Neural crest cell (in vitro differentiated cells): Measurements from ENCODE around the gene NDUFS2. TPM values are rescaled to one million over a fixed set of nuclear protein-coding genes. Genes with fewer than 3 reads are reported as not detected.

Experiments used
- DNase-seq: peaks from one replicate; pipeline ENCODE4 v3.0.0; 2021; ENCODE audit warnings: low read depth, mixed read lengths, low spot score
- H3K27ac Mint-ChIP-seq: one replicate; pipeline ENCODE4 v1.8.0; 2021; ENCODE audit warnings: mild to moderate bottlenecking, mixed read lengths; ENCODE audit not compliant: unreplicated experiment
- H3K27me3 Mint-ChIP-seq: 2 replicates; pipeline ENCODE4 v1.8.0; 2021; ENCODE audit warnings: low read depth, mild to moderate bottlenecking, mixed read lengths
- H3K36me3 Mint-ChIP-seq: 2 replicates; pipeline ENCODE4 v1.8.0; 2021; ENCODE audit warnings: low read depth, mild to moderate bottlenecking, mixed read lengths
- H3K4me1 Mint-ChIP-seq: 2 replicates; pipeline ENCODE4 v1.8.0; 2021; ENCODE audit warnings: mixed read lengths
- H3K4me3 Mint-ChIP-seq: one replicate; pipeline ENCODE4 v1.8.0; 2021; ENCODE audit warnings: mild to moderate bottlenecking, mixed read lengths
- H3K9me3 Mint-ChIP-seq: 2 replicates; pipeline ENCODE4 v1.8.0; 2021; ENCODE audit warnings: mixed read lengths
- total RNA-seq: library from RNA; stranded (reverse); gene quantifications from 2 replicates; pipeline ENCODE4 v1.2.1, GENCODE V29; 2021
- TF ChIP-seq, protein P1 (sequence below): fragments of 200-600 bp; sonication (generic); conservative IDR thresholded peaks from 2 replicates; pipeline ENCODE4 v1.5.0; 2021; ENCODE audit warnings: antibody characterized with exemption, mild to moderate bottlenecking

NDUFS2 gene
- total RNA-seq, 1 donor from 2014 or later = 106 TPM

DNA sequence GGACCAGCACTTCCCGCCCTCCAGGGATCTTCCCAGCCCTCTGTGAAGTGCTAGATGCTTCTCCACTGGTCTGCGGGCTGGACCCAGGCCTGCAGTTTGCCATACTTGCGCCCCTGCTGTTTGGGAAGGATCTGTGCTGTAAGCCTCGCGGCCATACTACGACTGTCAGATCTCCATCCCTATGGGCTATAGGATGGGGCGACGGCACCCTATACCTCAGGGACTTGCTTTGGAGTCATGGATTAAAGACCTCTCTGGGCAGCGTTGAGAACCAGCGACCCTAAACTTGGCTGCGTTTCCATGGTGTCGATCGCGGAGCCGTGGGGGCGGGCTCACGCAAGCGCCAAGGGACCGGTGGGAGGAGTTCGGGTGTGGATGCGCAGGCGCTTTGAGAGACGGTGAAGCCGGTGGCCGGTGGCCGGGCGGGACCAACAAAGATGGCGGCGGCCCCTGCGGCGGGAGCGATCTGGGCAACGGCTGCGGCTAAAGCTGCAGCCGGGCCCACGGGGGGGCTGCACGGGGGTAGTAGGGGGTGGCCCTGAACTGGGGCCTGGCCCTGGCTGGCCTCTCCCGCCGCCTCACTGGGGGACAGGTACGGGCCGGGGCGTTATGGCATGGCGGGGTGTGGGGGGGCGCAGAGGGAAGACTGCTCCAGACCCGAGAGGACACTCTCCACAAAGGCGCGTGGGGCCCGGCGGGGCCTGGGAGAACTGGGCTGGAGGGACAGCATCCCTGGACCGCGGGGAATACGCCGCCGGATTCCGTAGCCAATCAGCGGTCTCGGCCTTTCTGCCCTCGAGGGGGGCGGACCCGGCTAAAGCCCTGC lies 42.9 kb upstream of the NDUFS2 start, which contains the start of gene USP21:
TSS of gene USP21 (plus strand) at position 414 of the 826 bp plus-strand sequence. CDS start 1,141 bp downstream, outside the sequence.
- peaks cover 42% of the 10 kb centered on the region for H3K4me1 Mint-ChIP-seq
- H3K36me3 Mint-ChIP-seq = peaks cover 5% of the 10 kb centered on the region
- TF ChIP-seq, protein P1, sequence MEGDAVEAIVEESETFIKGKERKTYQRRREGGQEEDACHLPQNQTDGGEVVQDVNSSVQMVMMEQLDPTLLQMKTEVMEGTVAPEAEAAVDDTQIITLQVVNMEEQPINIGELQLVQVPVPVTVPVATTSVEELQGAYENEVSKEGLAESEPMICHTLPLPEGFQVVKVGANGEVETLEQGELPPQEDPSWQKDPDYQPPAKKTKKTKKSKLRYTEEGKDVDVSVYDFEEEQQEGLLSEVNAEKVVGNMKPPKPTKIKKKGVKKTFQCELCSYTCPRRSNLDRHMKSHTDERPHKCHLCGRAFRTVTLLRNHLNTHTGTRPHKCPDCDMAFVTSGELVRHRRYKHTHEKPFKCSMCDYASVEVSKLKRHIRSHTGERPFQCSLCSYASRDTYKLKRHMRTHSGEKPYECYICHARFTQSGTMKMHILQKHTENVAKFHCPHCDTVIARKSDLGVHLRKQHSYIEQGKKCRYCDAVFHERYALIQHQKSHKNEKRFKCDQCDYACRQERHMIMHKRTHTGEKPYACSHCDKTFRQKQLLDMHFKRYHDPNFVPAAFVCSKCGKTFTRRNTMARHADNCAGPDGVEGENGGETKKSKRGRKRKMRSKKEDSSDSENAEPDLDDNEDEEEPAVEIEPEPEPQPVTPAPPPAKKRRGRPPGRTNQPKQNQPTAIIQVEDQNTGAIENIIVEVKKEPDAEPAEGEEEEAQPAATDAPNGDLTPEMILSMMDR = no peak
- H3K27me3 Mint-ChIP-seq = no peaks in the 10 kb centered on the region
- H3K9me3 Mint-ChIP-seq = no peaks in the 10 kb centered on the region
- peak within 1 kb of the TSS; percentile 87 for H3K27ac Mint-ChIP-seq
- peak; percentile 93 for DNase-seq
- peak within 1 kb of the TSS; percentile 94 for H3K4me3 Mint-ChIP-seq

DNA sequence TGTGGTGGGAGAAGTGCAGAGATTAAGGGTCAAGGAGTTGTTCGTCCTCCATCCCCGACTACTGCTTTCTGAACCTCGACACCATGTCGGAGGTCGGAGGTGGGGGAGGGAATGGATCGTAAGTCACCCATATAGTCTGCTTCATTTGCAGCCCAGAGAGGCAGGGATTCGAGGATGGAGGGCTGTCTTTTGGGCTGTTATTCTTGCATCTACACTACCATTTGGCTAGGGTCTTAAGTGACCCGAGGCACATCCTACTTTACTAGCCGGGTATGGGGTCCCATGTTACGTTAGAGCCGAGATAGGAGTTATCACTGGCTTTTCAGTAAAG lies 42.3 kb upstream of the NDUFS2 start:
- TF ChIP-seq, protein P1 = no peak
- no peak for DNase-seq
- peak overlapping the region; percentile 94 for H3K4me3 Mint-ChIP-seq
- H3K27me3 Mint-ChIP-seq = no peaks in the 10 kb centered on the region
- no peaks in the 10 kb centered on the region for H3K9me3 Mint-ChIP-seq
- H3K4me1 Mint-ChIP-seq = peaks cover 41% of the 10 kb centered on the region
- H3K27ac Mint-ChIP-seq = peak overlapping the region; percentile 79
- H3K36me3 Mint-ChIP-seq = peaks cover 5% of the 10 kb centered on the region

DNA sequence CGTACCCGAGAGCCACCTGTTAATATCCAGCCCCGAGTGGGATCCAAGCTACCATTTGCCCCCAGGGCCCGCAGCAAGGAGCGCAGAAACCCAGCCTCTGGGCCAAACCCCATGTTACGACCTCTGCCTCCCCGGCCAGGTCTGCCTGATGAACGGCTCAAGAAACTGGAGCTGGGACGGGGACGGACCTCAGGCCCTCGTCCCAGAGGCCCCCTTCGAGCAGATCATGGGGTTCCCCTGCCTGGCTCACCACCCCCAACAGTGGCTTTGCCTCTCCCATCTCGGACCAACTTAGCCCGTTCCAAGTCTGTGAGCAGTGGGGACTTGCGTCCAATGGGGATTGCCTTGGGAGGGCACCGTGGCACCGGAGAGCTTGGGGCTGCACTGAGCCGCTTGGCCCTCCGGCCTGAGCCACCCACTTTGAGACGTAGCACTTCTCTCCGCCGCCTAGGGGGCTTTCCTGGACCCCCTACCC lies 41.5 kb upstream of the NDUFS2 start:
- Mint-ChIP-seq H3K4me3 (peak overlapping the region; percentile 94), H3K27ac (no peak overlapping the region), H3K9me3 (no peaks in the 10 kb centered on the region), H3K4me1 (peaks cover 40% of the 10 kb centered on the region), H3K36me3 (peaks cover 5% of the 10 kb centered on the region), H3K27me3 (no peaks in the 10 kb centered on the region)
- TF ChIP-seq, protein P1 = no peak
- DNase-seq = no peak

DNA sequence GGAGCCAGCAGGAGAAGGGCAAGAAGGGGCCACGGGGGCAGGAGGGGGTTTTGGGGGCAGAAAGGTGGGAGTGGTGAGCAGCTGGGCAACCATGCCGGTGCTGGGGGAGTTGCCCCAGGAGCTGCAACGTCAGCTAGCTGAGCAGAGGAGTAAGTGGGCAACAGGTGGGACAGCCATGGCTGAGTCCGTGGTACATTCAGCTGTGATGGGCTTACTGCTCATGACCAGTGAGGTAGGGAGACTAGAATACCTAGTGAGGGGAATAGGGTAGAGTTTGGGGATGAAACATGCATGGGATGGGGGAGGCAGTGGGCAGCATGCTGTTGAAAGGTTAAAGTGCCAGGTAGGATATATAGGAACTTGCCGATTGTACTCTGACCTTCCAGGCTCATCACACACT lies 40.5 kb upstream of the NDUFS2 start:
- no peak for DNase-seq
- Mint-ChIP-seq H3K27ac (no peak overlapping the region), H3K4me3 (peak overlapping the region; percentile 94), H3K36me3 (peaks cover 5% of the 10 kb centered on the region), H3K9me3 (no peaks in the 10 kb centered on the region), H3K27me3 (no peaks in the 10 kb centered on the region), H3K4me1 (peaks cover 47% of the 10 kb centered on the region)
- TF ChIP-seq, protein P1 = no peak

DNA sequence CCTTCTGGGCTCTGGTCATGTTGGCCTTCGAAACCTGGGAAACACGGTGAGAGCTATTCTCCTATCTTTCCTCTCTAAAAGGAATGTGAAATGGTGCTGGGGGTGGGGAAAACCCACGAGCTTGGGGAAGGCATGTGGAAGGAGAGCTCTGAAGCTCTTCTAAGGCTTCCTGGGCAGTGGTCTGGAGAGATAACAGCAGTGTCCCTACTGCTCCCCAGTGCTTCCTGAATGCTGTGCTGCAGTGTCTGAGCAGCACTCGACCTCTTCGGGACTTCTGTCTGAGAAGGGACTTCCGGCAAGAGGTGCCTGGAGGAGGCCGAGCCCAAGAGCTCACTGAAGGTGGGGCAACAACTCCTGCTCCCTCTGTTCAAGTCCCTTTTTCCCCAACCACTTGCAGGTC lies 40.1 kb upstream of the NDUFS2 start:
- Mint-ChIP-seq H3K4me3 (peak overlapping the region; percentile 94), H3K4me1 (peaks cover 51% of the 10 kb centered on the region), H3K27me3 (no peaks in the 10 kb centered on the region), H3K27ac (no peak overlapping the region), H3K36me3 (peaks cover 3% of the 10 kb centered on the region), H3K9me3 (no peaks in the 10 kb centered on the region)
- DNase-seq = no peak
- TF ChIP-seq, protein P1 = no peak
